ENCODE results near the gene SBF1.
"Not testable (repeated sequence)": the region's sequence is repeated elsewhere in the genome, so short reads cannot be mapped to it uniquely, and the experiment has no call there.

The SBF1 gene

DNA sequence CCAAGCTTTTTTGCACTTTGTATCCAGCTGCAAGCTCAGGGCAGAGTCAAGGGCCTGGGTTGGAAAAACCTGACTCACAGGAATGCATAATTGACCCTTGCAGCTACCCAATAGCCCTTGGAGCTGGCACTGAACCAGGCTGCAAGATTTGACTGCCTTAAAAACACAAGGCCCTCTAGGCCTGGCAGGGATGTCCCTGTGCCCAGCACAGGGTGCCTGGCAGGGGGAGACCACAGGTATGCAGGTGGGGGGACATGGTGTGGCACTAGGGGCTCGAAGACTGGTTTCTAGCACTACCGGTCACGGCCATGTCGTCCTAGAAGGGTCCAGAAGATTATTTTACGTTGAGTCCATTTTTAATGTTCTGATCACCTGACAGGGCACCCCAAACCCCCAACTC is 30.2 kb downstream of the SBF1 start:
- DNase-seq = no peak

GRCh38 chr22:50443801-50444625 is 30.8 kb downstream of the SBF1 start:
- DNase-seq = no peak

- DNase-seq = no peak
Measured at GRCh38 chr22:50443197-50443596, 31.6 kb downstream of the SBF1 start.

- no peak for DNase-seq
Measured at GRCh38 chr22:50441428-50441993, 33.3 kb downstream of the SBF1 start.

DNA sequence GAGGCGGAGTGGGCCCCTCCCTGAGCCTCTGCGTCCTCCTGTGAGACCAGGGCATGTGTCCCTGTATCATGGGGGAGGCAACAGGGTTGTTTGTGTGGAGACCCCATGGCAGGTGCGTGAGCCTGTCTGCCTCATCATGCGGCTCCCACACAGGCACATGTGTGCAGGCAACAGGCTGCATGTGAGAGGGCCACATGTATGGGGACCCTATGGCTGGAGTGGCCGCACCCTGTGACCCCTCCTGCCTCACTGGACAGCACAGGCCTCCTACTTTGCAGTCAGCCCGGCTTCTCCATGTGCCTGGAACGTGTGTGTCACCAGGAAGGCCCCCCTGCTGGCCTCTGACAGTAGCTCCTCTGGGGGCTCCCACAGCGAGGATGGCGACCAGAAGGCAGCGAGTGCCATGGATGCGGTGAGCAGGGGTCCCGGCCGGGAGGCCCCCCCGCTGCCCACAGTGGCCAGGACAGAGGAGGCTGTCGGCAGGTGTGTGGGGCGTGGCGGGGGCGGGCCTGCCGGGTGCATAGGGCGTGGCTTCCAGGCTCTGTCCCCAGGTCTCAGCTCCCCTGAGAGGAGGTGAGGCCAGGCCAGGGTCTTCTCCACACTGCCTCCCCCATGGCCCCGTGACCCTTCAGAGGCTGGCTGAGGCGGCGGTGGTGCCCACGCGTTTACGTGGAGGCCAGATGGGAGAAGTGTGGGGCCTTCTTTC is 34.1 kb downstream of the SBF1 start:
- DNase-seq = no peak

- DNase-seq = no peak
Measured at GRCh38 chr22:50439871-50440331, 34.9 kb downstream of the SBF1 start.

- no peak for DNase-seq
Measured at GRCh38 chr22:50439314-50439870, 35.4 kb downstream of the SBF1 start.

DNA sequence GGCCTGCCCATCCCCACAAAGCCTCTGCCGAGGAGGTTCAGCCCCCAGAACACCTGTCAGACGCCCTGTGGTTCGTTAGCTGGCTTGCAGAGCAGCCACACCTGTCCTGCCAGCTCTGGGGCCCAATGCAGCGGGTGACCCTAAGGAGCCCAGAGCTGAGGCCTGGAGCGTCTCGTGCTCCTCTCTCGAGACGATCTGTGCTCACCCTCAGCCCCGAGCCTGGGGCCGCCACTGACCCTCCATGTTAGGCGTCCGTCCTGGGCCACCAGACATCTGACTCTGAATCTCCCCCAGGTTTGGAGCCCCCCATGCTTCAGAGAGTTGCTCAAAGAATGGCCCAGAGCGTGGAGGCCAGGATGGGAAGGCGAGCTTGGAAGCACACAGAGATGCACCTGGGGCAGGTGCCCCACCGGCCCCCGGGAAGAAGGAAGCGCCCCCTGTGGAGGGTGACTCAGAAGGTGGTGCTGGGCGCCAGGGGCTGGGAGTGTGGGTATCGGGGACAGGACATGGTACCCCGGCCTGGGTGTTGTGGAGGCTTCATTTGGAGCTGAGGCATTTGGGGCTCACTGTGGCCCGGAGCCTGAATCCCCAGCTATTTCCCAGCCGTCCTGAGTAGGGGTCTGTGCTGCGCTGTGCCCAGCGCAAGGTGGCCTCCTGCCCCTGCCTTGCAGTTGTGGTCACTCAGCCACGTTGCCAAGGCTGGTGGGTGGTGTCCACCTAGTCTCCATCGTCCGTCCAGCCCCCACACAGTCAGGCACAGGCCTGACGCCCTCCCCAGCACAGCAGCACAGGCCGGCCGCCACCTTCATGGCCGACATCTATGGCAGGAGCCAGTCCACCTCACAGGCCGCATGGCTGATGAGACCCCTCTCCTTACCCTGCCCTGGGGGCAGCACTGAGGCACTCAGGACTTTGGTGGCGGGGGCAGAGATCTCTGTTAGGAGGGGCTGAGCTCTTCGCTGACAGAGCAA is 36.2 kb downstream of the SBF1 start:
- no peak for DNase-seq

GRCh38 chr22:50437511-50438304 is 37.1 kb downstream of the SBF1 start:
- DNase-seq = no peak

- no peak for DNase-seq
Measured at GRCh38 chr22:50436841-50437341, 37.9 kb downstream of the SBF1 start.

DNA sequence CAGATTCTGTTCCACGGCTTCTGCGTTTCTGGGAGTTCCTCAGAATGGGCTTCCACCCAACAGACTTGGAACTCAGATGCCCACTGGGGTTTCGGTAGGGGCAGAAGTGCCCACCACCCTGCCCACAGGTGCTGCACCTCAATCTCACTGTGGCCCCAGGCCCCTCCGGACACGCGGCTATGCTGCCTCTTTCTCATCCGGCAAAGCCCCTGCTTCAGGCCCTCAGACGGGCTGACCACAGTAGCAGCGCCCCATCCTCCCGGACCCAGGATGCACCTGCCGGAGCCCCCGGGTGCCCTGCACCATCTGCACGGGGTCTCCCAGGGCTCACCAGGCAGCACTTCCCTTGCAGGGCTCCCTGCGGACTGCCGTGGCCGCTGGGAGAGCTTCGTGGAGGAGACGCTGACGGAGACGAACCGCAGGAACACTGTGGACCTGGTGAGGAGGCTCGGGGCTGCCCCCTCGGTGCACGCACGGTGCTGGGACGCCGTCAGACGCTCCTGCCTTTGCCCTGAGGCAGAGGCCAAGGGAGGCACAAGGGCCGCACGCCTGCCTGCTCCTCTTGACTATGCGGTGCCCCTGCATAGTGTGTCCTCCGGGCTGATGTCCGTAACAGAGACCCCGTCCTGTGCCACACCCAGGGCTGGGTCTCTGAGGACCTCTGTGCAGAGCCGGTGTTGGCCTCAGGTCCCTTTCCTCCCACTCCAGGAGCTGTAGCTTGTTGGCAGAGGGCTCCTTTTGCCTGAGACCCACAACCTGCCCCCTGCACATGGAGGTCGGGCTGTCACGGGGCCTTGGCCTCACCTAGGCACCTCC is 38.6 kb downstream of the SBF1 start:
- no peak for DNase-seq

- DNase-seq = no peak
Measured at GRCh38 chr22:50435291-50436014, 39.4 kb downstream of the SBF1 start.

- DNase-seq = no peak
Measured at GRCh38 chr22:50434849-50435248, 40.0 kb downstream of the SBF1 start.

- DNase-seq = not testable (repeated sequence)
Measured at GRCh38 chr22:50432877-50433510, 41.8 kb downstream of the SBF1 start.

GRCh38 chr22:50432131-50432876 is 42.5 kb downstream of the SBF1 start:
- no peak for DNase-seq

DNA sequence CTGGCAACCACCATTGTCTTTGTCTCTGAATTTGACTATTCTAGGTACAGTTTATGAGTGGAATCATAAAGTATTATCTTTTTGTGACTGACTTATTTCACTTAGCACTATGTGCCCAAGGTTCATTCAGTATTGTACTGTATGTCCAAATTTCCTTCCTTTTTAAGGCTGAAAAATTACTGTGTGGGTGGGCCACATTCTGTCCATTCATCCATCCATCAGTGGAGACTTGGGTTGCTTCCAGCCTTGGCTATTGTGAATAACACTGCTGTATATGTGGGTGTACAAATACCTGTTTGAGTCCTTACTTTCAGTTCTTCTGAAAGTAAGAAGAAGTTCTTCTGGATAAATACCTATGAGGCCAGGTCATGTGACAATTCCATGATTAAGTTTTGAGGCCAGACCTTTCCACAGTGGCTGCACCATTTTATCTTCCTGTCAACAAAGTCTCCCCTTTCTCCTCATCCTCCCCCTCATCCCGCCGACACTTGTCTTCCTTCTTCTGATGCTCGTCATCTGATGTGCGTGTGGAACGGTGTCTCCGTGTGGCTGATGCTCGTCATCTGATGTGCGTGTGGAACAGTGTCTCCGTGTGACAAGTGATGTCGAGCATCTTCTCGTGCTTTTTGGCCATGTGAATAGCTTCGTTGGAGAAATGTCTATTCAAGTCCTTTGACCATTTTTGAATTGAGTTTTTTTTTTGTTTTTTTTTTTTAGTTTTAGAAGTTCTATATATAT is 49.5 kb downstream of the SBF1 start:
- no peak for DNase-seq

DNA sequence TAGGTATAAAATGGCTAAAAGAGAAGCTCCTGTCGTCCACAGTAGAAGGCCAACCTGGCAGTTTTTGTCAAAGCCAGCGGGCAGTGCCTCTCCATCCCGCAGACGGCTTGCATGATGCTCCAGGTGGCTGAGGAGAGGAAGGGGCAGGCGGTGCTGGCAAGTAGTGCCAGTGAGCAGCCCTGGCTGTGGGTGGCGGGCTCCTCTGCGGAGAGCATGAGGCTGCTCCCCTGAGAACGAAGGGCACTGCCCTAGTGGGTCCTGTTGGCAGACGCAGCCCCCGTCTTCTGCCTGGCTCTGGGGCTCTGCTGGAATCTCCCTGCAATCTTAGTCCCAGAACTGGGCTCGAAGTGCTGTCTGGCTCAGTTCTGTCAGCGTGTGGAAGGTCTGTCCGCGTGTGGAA is 50.9 kb downstream of the SBF1 start:
- no peak for DNase-seq

All from activated CD4-positive, alpha-beta T cell treated with anti-CD3 and anti-CD28 coated beads for 1 hour (primary cell).